Medulla oblongata (tissue), 1 donor: ENCODE data around the gene OSBPL10.

ENCODE experiments used
- DNase-seq: peaks from one replicate; pipeline ENCODE4 v3.0.0-alpha.2; 2015; ENCODE audit errors: extremely low spot score

Gene OSBPL10

GRCh38 chr3:31772758-31773473 lies 208.1 kb downstream of the OSBPL10 start:
- no peak for DNase-seq

GRCh38 chr3:31772272-31772671 lies 208.8 kb downstream of the OSBPL10 start:
- no peak for DNase-seq

- DNase-seq = no peak
These were observed 210.2 kb downstream of the OSBPL10 start for GRCh38 chr3:31770822-31771326.

- peak; percentile 81 for DNase-seq
These were observed 212.5 kb downstream of the OSBPL10 start for GRCh38 chr3:31768479-31769125.

DNA sequence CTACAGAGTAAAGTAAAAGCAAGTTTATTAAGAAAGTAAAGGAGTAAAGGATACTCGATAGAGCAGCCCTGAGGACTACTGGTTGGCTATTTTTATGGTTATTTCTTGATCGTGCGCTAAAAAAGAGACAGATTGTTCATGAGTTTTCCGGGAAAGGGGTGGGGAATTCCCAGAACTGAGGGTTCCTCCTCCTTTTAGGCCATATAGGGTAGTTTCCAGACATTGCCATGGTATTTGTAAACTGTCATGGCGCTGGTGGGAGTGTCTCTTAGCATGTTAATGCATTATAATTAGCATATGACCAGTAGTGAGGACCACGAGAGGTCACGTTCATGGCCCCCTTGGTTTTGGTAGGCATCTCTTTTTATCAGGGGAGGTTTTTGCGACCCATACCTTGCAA lies 213.1 kb downstream of the OSBPL10 start:
- no peak for DNase-seq

DNA sequence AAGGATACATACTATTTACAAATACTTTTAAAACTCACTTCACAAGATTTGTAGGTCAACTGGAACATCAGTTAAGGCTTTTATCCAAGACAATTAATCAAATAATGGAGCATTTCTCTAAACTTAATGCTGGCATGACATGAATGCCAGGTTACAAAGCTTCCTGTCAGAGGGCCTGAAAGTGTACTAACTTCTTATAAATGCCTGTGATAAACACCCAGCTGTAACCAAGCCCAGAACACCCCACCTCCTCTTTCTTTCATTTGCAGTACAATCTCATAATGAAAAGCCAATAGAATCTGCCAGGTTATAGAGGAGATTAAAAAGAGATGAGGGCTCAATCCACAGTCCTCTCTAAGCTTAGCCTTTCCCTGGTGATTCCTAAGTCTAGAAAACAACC lies 214.4 kb downstream of the OSBPL10 start:
- no peak for DNase-seq

GRCh38 chr3:31765871-31766270 lies 215.2 kb downstream of the OSBPL10 start:
- DNase-seq = peak; percentile 8

- no peak for DNase-seq
These were observed 217.3 kb downstream of the OSBPL10 start for GRCh38 chr3:31763731-31764130.

- no peak for DNase-seq
These were observed 218.1 kb downstream of the OSBPL10 start for GRCh38 chr3:31762888-31763351.

- no peak for DNase-seq
These were observed 218.8 kb downstream of the OSBPL10 start for GRCh38 chr3:31762097-31762764.

DNA sequence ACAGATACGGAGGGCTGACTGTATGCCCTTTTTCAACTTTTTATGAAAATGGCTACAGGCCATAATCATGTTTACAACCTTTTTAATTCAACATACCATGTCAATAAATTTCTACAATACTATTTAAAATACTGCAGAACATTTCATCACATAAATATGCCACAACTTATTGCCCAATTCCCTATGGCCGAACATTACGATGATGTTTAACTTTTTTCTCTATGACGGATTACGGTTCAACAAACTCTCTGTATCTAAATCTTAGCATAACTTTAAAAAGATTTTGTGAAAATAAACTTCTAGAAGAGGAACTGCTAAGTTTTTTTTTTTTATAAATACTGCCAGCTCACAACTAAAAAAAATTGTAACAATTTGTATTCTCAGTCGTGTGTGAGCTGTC lies 220.4 kb downstream of the OSBPL10 start:
- no peak for DNase-seq

DNA sequence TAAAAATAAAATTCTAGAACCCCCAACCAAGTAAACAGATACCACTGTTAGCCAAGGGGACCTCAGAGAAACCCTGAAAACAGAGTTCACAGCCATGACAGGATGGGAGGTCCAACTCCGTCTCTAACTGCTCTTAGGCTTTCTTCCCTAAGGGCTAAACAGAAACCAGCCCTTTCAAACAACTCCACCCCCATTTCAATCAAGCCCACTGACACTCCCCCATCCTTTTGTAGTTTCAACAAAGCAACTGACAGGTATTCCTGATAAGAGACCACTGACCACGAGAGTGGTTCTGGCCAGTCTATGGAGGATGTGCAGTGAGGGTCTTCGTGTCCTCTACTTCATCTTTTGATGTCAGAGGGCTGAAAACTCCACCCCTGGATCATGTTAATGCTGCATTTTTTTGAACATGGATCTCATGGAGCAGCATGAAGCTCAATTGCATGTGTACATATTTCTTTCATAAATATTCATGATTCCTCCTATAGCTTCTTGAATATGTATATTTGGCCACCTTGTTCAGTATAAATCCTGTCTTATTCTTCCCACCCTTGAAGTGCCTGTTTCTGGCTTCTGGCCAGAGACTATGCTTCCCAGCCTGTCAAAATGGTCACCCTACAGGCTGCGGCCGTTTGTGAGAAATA lies 222.6 kb downstream of the OSBPL10 start:
- DNase-seq = no peak

GRCh38 chr3:31755926-31756658 lies 225.0 kb downstream of the OSBPL10 start:
- no peak for DNase-seq

GRCh38 chr3:31754575-31755278 lies 226.3 kb downstream of the OSBPL10 start:
- no peak for DNase-seq

DNA sequence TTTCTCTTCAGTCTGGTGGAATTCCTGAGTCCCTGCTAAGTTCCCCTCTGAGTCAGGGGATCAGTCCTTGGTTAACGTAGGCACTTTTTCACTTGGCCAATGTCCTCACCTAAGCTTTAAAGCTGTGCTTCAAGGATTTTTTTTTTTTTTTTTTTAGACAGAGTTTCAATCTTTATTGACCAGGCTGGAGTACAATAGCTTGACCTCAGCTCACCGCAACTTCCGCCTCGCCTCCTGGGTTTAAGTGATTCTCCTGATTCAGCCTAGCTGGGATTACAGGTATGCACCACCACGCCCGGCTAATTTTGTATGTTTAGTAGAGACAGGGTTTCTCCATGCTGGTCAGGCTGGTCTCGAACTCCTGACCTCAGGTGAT lies 228.0 kb downstream of the OSBPL10 start:
- DNase-seq = no peak

GRCh38 chr3:31752305-31753049 lies 228.6 kb downstream of the OSBPL10 start:
- no peak for DNase-seq

- no peak for DNase-seq
These were observed 230.7 kb downstream of the OSBPL10 start for GRCh38 chr3:31750341-31750740.

DNA sequence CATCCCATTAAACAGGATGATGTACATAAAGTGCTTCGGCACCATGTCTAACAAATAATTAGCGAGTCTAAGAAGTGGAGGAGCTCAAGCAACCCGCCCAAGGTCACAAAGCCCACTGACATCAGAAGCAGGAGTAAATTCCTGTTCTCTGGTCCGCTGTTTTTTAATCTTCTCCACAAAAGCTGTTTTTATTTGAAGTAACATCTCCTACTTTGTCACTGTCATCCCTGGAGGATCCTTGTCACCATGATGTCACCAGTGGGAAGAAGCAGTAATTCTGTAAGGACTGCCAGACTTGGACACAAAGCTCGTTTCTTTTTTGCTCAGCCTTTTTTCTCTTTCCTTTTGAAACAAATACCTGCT lies 232.1 kb downstream of the OSBPL10 start:
- no peak for DNase-seq

DNA sequence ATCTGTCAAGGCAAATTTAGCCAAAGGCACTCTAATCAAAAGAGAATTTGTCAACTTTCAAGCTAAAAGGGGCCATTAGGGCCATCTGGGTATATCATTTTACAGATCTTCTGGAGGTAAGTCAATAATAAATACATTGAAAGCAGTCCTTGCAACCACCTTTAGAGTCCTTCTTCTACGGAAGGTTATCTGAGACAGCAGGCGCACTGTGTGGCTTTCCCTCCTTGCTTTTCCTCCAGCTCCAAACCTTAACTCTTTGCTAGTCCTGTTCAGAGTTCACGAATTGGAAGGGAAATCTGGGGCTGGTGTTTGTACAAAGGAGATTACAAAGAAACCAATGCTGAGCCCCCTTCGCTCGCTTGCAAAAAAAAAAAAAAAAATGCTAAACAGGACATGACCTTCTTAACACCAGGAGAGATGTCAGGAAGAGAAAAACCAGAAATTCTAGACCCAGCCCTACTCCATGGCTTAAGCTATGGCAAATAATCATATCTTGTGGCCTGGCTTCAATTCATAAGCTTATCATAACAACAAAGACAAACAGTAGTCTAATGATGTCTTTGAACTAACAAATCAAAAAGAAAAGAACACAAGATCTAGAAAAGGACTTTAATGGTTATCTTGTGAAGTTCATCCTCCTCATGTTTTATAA lies 232.7 kb downstream of the OSBPL10 start:
- no peak for DNase-seq

- DNase-seq = no peak
These were observed 233.3 kb downstream of the OSBPL10 start for GRCh38 chr3:31747785-31748184.
